ENCODE measurements around the gene SMC6.

SMC6 gene

GRCh38 chr2:17753803-17754663, at the start of gene SMC6, which contains the start of gene GEN1:
Gene SMC6 (minus strand): TSS chr2:17753810. CDS start chr2:17745946, 7,864 bp downstream.
Gene GEN1 (plus strand): TSS chr2:17754138. CDS start chr2:17759944, 5,806 bp downstream.
- DNase-seq, result peak; percentile 99

- no peak for DNase-seq
Observed at GRCh38 chr2:17800693-17801458, 47.3 kb upstream of the SMC6 start.

DNA sequence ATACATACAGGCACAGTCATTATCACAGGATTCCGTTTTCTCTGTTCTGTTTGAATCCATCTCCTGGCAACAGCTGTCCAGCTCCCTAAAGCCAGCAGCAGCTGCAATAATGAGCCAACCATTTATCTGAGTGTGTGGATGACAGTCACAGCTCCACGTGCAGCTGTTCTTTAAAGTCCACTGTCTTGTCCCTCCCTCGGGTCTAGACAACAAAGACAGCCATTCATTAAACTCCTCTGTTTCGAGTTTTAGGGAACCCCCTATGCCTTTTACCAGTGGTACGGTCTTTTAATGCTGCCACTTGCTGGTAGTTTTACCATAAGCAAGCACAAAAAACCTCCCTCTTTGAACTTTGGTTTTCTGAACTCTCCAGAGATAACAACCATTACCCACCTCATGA, 46.6 kb upstream of the SMC6 start:
- peak; percentile 19 for DNase-seq

GRCh38 chr2:17799301-17800120, 45.9 kb upstream of the SMC6 start:
- no peak for DNase-seq

DNA sequence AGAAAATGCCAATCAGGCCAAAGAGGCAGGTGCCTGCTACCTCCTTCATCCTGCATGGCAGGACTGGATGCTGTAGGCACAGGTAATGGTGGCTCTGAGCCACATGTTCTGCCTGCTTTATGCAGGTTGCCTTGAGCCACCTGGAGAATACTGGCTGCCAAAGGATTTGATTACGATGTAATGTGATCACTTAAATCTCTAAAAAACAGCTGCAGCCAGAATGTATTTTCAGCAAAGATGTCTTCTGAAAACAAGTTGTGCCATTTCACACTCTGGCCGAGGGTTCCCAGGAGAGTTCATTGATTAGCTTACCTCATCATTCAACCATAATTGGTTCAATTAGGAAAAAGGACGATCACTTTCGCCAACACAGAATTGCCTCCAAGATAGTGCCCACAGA, 44.7 kb upstream of the SMC6 start:
- DNase-seq, result no peak

DNA sequence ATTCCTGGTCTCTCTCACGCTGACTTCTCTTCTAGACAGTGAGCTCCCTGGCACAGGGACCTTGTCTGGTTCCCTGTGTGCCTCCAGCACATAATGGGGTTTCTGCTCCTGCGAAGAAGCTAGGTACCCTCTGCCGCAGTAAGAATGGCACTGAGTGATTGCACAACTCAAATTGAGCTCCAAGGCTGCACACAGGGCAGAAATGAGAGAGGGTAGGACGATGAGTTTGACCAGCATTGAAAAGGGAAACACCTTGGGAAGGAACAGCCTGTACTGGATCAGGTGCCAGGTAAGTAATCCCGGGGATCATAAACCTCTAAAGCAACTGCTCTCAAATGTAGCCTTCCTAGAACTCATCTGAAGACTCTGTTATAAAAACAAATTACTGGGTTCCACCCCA, 41.7 kb upstream of the SMC6 start:
- DNase-seq, result no peak

DNA sequence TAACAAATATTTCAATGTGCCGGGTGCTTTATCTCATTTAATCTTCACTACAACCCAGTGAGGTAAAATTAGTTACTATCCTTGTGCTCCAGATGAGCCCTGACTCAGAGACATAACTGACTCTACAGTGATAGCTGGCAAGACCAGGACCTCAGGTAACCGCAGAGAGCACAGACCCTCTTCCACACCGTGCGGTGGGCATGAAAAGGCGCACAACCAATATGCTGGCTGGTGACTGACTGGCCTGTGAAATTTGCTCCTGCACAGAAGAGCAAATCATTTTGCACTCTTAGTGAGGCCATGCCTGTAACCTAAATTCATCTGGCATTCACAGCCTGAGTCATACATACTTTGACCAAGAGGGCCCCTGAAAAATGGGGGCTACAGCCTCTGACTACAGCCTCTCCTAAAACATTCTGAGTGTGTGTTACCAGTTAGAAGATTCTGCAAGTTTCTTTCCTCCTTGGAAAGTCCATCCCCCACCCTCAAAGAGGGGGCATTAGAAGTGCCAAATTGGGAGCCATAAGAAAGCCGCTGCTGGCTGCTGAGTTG, 40.3 kb upstream of the SMC6 start:
- DNase-seq, result no peak

DNA sequence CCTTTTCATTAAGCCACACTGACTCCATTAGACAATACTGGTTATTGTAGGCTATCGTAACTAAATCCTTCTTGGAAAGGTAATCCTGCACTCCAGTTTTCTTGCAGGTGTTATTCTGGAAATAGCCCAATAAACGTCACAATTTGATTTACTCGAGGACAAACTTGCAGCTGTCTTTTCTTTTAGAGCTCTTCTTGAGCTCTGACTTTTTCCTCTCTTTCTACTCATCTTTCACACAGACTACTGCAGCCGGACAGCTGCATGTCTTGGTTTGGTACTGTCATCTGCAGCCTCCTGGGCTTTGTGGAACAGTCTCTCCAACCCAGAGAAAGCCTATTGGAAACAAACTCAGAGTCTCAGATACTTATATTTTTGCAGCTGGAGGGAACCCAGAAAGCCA, 39.7 kb upstream of the SMC6 start:
- no peak for DNase-seq

DNA sequence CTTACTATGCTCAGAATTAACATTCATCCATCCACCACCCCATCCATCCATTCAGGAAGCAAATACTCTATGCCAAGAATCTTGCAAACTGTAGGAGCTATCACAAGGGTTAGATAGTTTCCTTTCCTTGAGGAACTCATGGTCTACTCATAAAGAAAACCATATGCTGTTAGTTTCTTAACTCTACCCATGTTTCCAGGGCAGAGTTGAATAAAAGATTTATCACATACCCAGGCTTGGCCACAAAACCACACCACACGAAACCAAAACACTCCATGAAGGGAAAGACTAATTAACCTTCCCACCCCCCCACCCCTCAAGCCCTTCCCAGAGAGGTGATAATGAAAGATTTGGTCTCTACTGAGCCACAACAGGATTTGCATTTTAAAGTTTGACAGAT, 38.9 kb upstream of the SMC6 start:
- DNase-seq, result no peak

GRCh38 chr2:17791817-17792130, 38.2 kb upstream of the SMC6 start:
- no peak for DNase-seq

GRCh38 chr2:17791121-17791816, 37.7 kb upstream of the SMC6 start:
- DNase-seq, result no peak

- DNase-seq, result no peak
Observed at GRCh38 chr2:17790536-17790935, 36.9 kb upstream of the SMC6 start.

GRCh38 chr2:17788773-17789172, 35.2 kb upstream of the SMC6 start:
- DNase-seq, result no peak

DNA sequence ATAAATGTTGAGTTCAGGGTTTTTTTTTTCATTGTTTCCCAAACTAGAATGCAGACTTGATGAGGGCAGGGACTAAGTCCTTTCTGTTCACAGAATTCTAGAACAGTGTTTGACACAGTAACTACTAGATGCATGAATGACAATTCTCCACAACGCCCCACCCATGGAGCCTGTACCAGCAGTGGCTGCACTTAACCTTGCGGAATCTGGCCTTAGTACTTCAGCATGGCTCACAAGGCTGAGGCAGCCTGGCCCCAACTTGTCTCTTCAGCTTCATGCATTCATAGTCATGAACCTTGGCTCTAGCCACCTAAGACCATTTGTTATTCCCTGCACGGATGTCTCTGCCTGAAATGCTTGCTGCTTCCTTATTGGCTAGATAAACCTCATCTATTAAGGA, 33.1 kb upstream of the SMC6 start:
- DNase-seq, result no peak

GRCh38 chr2:17781482-17781881, 27.9 kb upstream of the SMC6 start:
- no peak for DNase-seq

DNA sequence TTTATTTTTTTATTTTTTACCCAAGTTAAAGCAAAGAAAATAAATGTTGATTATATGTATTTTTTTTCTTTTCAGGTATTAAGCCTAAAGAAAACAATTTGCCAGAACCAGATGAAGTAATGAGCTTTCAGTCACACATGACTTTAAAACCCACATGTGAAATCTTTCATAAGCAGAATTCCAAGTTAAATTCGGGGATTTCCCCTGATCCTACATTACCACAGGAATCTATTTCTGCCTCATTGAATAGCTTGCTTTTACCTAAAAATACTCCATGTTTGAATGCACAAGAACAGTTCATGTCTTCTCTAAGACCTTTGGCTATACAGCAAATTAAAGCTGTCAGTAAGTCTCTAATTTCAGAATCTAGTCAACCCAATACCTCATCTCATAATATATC, 26.9 kb upstream of the SMC6 start:
- no peak for DNase-seq

GRCh38 chr2:17772532-17772931, 18.9 kb upstream of the SMC6 start:
- no peak for DNase-seq

DNA sequence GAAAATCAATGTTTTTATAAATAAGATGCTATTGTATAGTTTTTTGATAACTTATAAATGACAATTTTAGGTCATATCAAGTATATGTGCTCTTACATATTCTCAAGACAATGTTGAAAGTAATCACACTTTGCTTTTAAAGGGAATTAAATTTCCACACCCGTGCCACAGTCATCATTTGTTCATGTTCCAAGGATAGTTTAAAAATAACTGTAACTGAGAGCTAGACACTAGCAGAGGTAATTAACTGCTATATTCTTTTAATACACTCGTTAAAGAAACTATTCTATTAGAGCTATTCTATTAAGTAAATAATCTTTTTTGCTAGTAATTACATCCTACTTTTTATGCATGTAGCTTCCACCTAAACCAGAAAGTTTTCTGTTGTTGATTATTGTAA, 18.3 kb upstream of the SMC6 start:
- DNase-seq, result no peak

GRCh38 chr2:17768894-17769293, 15.3 kb upstream of the SMC6 start:
- DNase-seq, result no peak

DNA sequence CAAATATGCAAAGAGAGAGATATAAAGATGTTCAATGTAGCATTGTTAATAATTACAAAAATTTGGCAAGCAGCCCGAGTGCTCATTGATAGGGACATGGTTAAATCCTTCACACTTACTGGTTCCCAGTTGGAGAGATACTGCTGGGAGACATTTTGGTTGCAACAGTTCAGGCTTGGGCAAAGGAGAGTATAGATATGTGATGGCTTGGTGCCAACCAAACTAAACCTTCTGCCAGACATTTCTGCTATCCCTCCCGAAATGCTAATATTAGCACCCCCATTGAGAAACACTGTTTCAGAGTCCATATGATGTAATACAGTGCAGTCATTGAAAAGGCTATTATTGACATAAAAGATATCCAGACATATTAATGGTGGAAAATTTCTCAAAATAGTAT, 11.8 kb upstream of the SMC6 start:
- no peak for DNase-seq

GRCh38 chr2:17763641-17764333, 10.2 kb upstream of the SMC6 start:
- no peak for DNase-seq

DNA sequence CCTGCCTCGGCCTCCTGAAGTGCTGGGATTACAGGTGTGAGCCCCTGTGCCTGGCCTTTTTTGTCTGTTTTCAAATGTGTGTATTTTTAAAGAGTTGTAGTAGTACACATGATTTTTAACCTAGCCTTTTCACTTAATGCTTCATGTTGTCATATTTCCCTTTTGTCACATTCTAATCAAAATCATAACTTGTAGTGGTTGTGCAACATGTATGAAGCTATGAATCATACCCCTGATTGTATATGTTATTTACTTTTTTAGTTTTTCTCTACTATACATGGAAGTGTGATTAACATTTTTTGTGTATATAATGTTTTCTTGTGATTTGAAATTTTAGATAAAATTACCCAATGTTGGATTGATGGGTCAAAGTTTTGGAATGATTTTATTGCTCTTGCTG, 8.8 kb upstream of the SMC6 start:
- DNase-seq, result no peak
